GM12865 (cell line): Measurements from ENCODE around the gene UTP3.
"Not testable (repeated sequence)": the region's sequence is repeated elsewhere in the genome, so short reads cannot be mapped to it uniquely, and the experiment has no call there.

Experiments
- DNase-seq: peaks from one replicate; pipeline ENCODE4 v3.0.0; 2010; ENCODE audit warnings: low read depth
- H3K4me3 ChIP-seq: 2 replicates; pipeline ENCODE4 v1.5.1; 2011; ENCODE audit warnings: mild to moderate bottlenecking, low read depth, low read length, control low read depth
- TF ChIP-seq, protein P1 (sequence below): IDR thresholded peaks from 2 replicates; pipeline ENCODE4 v1.5.1; 2011; ENCODE audit warnings: low read length, control low read depth, low read depth, inconsistent platforms; ENCODE audit not compliant: insufficient read depth; ENCODE audit errors: missing control alignments

UTP3 gene

DNA sequence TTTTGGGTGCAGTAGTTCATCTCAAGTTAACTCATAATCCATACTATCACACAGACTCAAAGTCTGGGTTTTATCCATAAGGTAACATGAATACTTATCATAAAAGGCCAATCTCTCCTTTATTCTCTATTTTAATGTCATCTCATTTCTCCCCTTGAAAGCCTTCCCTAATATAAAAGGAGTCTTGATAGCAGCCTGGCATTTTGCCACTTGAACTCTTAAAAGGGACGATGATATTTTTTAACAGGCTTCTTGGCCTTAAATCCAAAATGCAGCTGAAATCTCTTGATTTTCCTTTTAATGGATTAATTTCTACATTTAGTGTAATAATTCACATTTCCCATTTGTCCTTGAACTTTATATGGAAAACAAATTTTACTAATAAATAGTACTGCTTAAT is 13.6 kb upstream of the UTP3 start:
- TF ChIP-seq, protein P1, sequence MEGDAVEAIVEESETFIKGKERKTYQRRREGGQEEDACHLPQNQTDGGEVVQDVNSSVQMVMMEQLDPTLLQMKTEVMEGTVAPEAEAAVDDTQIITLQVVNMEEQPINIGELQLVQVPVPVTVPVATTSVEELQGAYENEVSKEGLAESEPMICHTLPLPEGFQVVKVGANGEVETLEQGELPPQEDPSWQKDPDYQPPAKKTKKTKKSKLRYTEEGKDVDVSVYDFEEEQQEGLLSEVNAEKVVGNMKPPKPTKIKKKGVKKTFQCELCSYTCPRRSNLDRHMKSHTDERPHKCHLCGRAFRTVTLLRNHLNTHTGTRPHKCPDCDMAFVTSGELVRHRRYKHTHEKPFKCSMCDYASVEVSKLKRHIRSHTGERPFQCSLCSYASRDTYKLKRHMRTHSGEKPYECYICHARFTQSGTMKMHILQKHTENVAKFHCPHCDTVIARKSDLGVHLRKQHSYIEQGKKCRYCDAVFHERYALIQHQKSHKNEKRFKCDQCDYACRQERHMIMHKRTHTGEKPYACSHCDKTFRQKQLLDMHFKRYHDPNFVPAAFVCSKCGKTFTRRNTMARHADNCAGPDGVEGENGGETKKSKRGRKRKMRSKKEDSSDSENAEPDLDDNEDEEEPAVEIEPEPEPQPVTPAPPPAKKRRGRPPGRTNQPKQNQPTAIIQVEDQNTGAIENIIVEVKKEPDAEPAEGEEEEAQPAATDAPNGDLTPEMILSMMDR, result no peak

GRCh38 chr4:70676554-70677090 is 11.7 kb upstream of the UTP3 start:
- TF ChIP-seq, protein P1, result no peak
- no peak overlapping the region for H3K4me3 ChIP-seq
- no peak for DNase-seq

More for the DNA sequence above, 13.6 kb upstream of the UTP3 start:
- H3K4me3 ChIP-seq, result no peak overlapping the region
- no peak for DNase-seq

DNA sequence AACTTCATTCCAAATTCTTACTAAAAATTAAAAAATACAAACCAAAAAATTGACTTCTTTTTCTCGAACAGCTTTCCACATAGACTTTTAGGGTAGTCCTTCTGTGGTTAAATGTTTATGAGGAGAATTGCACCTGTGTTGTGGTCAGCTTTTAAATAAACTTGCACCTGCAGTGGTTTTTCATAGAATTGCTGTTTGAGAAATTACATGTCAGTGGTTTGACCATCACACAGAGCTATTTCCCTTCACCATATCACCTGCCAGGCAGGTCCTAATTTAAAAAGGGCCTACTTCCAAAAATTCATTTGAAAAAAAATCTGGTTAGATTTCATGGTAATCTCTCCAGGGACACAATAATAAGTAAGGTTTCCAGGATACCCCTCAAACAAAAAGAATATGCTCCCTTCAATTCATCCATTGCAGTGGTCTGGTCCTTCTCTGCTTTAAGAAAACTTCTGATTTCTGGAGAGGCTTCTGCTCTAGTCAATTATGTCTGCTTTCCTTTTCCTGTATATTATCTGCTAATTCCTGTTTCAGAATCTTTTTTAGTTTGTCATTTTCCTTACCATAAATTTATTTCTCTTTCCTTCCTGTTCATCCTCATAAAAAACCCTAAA is 9.8 kb upstream of the UTP3 start:
- TF ChIP-seq, protein P1, result no peak
- H3K4me3 ChIP-seq, result peak overlapping the region; percentile 26
- DNase-seq, result peak; percentile 86

DNA sequence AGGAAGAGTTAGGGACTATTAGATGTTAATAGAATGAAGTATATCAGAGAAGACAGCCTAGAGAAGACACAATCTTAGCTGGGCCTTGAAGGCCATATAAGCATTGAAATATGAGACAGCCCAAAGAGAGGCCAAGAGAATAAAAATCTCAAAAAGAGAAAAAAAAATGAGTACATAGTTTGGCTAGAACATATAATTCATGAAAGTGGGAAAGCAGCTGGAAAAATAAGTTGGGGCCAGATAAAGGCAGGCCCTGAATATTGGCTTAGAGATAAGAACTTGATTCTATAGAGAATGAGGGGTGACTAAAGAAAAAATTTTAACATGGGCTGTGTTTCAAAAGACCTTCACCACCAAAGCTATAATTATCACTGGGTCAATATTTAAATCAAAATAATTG is 7.4 kb upstream of the UTP3 start:
- TF ChIP-seq, protein P1, result no peak
- no peak overlapping the region for H3K4me3 ChIP-seq
- DNase-seq, result no peak

DNA sequence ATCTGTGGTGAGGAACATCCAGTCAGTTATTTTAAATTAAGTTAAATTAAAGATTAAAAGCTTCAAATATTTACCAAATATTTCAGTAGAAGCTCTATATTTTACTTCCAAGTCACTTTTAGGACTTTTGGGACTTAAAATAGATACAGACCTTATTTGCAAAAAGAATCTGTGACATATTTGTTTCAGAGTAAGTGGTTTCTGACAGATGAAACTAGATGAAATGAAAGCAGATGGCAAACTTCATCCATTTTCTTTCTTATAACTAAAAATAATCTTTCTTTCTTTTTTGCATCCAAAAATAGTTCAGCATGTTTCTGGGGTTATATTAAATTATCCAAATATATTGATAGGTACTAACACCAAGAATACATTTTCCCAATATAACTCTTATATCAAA is 6.6 kb upstream of the UTP3 start:
- DNase-seq, result peak; percentile 65

GRCh38 chr4:70682142-70682541 is 6.2 kb upstream of the UTP3 start:
- DNase-seq, H3K4me3 ChIP-seq: not testable (repeated sequence)

More for the DNA sequence above, 6.6 kb upstream of the UTP3 start:
- TF ChIP-seq, protein P1, result no peak
- no peak overlapping the region; the same call in 1 of the 2 replicates for H3K4me3 ChIP-seq

GRCh38 chr4:70687392-70687791 is 940 bp upstream of the UTP3 start:
- peak; percentile 48 for DNase-seq
- TF ChIP-seq, protein P1, result no peak
- peak overlapping the region; percentile 71 for H3K4me3 ChIP-seq
